ENCODE measurements around the gene VCL.

Gene VCL

DNA sequence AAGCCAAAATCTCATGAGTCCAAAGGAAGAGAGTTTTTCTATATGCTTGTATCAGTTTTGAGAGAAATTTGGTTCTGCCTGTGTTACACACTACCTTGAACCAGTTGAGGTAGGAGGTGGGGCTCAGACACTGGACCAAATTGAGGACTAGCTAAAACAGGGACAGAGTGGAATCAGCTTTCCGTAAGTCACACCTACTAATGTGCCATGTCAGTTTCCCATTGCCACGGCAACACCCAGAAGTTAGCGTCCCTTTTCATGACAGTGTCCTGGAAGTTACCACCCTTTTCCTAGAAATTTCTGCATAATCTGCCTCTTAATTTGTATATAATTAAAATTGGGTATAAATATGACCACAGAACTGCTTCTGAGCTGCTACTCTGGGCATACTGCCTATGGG, 162.1 kb downstream of the VCL start:
- no peak for DNase-seq

- no peak for DNase-seq
These were observed 165.6 kb downstream of the VCL start for GRCh38 chr10:74163319-74164068.

DNA sequence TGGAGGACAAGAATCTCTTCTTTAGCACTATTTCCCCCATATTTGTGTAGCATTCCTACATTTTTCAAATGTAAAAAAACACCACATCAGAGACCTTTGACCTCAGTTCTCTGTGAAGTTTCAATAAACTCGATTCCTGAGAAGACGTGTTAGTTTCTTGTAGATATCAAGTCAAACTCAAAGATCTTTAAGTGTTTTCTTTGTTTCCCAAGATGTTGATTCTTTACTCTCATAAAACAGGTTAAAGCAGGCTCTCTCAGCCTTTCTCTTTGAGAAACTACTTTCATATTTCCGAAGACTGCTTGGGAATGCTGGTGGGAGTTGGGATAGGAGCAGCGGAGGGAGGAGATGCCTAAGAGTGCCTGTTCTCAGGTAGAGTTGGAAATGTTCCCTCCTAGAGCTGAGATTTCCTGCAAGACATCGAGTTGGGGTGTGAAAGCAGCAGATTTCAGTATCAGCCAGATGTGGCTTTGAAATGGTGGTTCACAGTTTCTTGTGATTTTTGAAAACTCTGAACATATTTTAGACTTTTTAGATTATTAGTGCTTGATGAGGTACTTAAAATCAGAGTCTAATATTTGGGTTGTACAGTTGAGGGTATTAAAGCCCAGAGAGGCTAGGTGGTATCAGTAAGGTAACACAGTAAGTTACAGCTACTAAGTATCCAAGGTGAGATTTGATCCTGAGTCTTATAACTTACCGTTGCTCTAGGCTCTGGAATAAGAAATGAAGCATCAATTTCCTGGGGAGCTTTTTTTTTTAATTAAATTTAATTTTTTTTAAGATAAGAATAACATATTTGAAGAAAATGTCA, 167.0 kb downstream of the VCL start:
- no peak for DNase-seq

GRCh38 chr10:74165530-74165901, 167.6 kb downstream of the VCL start:
- DNase-seq, result no peak

GRCh38 chr10:74167443-74167842, 169.5 kb downstream of the VCL start:
- DNase-seq, result no peak

Measured in CD4-positive, alpha-beta T cell treated with Interleukin-4 for 1 hour (primary cell).